ENCODE results near the gene CNTLN.

CNTLN gene, protein sequence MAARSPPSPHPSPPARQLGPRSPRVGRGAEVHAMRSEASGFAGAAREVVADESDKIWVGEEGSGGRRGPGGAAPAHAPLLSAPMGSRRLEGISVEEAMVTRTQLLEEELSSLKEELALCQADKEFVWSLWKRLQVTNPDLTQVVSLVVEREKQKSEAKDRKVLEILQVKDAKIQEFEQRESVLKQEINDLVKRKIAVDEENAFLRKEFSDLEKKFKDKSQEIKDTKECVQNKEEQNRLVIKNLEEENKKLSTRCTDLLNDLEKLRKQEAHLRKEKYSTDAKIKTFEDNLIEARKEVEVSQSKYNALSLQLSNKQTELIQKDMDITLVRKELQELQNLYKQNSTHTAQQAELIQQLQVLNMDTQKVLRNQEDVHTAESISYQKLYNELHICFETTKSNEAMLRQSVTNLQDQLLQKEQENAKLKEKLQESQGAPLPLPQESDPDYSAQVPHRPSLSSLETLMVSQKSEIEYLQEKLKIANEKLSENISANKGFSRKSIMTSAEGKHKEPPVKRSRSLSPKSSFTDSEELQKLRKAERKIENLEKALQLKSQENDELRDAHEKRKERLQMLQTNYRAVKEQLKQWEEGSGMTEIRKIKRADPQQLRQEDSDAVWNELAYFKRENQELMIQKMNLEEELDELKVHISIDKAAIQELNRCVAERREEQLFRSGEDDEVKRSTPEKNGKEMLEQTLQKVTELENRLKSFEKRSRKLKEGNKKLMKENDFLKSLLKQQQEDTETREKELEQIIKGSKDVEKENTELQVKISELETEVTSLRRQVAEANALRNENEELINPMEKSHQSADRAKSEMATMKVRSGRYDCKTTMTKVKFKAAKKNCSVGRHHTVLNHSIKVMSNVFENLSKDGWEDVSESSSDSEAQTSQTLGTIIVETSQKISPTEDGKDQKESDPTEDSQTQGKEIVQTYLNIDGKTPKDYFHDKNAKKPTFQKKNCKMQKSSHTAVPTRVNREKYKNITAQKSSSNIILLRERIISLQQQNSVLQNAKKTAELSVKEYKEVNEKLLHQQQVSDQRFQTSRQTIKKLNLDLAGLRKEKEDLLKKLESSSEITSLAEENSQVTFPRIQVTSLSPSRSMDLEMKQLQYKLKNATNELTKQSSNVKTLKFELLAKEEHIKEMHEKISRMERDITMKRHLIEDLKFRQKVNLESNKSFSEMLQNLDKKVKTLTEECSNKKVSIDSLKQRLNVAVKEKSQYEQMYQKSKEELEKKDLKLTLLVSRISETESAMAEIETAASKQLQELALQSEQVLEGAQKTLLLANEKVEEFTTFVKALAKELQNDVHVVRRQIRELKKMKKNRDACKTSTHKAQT (N-terminal part only)

GRCh38 chr9:17134396-17135294 is at the start of gene CNTLN:
CNTLN (plus strand) TSS chr9:17135040; CDS start chr9:17135066, 26 bp downstream.
- DNase-seq: peak; percentile 63

DNA sequence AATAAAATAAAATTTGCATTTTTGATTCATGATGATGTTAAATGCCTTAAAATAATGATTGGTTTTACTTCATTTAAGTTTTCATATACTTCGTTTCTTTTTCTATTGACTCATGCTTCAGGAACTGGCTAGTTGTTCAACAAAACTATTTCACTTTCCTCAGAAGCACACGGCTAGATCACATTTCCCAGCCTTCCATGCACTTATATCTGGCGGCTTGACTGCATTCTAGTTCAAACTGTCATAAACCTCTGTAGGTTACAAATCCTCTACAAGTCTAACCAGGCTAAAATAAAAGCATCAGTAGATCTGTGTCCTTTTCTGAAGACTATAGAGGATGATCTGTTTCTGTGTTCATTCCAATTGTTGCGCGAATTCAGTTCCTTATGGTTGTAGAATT is 46.3 kb upstream of the CNTLN start:
- no peak for DNase-seq

GRCh38 chr9:17090041-17090440 is 44.8 kb upstream of the CNTLN start:
- no peak for DNase-seq

DNA sequence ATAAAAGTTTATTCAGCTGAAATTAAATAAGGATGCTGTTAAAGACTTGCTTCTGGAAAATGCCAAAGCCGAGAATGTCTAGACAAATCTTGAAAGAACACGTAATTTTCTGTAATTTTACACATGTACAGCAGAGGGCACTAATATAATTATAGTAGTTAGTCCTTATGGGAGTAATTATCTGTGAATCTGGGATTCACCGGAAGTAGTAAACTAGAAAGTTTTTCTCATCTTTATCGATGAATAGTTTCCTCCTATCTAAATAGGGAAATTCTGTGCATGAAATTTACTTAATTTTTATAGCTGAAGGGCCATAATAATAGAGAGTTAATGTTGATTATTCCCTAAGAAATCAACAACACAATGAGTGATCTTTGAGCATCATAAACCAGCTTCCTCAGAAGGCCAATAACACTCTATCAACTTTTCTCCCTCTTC is 18.4 kb upstream of the CNTLN start:
- DNase-seq: peak; percentile 75

- no peak for DNase-seq
Measured at GRCh38 chr9:17117372-17117771, 17.5 kb upstream of the CNTLN start.

DNA sequence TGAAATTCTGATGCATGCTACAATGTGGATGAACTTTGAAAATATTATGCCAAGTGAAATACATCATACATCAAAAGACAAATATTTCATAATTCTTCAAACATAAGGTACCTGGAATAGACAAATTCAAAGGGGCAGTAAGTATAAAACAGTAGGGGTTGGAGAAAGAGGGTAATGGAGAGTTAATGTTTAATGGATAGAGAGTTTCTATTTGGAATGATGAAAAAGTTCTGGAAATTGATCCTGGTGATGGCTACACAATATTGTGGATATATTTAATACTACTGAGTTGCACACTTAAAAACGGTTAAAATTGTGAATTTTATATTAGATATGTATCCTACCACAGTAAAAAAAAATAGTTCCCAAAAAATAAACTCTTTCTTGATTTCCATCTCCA is 14.6 kb upstream of the CNTLN start:
- DNase-seq: no peak

DNA sequence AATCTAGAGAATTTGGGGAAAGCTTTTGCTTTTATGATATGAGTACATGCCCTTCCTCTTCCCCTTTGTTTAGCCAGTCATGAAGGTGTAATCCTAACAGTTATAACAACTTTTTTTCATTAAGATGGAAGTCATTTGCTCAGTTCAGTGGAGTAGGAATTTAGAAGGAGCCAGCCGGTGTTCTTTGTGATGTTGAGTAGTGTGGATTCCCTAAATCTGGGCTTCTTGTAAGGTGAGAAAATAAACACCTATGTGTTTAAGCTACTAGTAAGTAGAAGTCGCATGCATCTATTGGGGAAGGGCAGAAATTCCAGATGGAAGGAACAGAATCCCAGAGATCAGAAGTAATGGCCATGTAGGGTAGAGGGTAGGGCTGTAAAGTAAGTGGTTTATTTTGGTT is 13.6 kb upstream of the CNTLN start:
- DNase-seq: no peak

GRCh38 chr9:17130291-17130690 is 4.5 kb upstream of the CNTLN start:
- no peak for DNase-seq

- DNase-seq: no peak
Measured at GRCh38 chr9:17130725-17131124, 4.1 kb upstream of the CNTLN start.

GRCh38 chr9:17131494-17131893 is 3.3 kb upstream of the CNTLN start:
- DNase-seq: no peak

DNA sequence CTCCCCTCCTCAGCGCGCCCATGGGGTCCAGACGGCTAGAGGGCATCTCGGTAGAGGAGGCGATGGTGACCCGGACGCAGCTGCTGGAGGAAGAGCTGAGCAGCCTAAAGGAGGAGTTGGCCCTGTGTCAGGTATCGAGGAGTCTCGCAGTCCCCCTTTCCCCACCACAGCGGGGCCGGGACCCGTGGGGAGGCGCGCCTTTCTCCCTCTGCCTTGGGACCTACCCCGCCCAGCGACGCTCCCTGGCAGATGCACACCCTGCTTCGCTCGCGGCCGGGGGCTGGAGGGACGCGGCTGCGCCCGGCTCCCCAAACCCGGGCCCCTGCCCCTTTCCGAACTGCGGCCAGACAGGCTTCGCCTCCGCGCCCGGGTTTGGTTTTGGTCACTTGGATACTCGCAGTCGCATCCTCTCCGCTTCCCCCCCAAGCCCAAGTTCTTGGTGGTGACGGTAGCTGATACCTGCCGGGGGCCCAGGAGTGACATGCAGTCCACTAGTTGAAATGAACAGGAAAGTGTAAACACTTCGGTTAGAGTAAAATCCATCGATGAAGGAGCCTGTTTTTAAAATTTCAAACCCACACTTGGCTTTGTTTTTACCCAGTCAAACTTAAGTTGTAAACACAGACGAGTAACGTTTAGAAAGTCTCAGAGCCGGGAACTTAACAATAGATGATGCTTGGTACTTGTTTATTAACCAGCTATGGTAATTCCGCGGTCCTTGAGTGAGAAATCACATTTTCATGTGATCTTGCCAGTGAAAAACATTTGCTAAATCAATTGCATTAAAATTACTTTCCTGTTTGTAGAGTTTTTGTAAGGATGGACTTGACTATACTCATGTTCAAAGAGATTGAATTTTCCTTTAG is 688 bp downstream of the CNTLN start:
- peak; percentile 41 for DNase-seq

- DNase-seq: no peak
Measured at GRCh38 chr9:17137566-17137965, 2.7 kb downstream of the CNTLN start.

- DNase-seq: no peak
Measured at GRCh38 chr9:17138503-17138902, 3.7 kb downstream of the CNTLN start.

- DNase-seq: no peak
Measured at GRCh38 chr9:17140418-17140817, 5.6 kb downstream of the CNTLN start.

DNA sequence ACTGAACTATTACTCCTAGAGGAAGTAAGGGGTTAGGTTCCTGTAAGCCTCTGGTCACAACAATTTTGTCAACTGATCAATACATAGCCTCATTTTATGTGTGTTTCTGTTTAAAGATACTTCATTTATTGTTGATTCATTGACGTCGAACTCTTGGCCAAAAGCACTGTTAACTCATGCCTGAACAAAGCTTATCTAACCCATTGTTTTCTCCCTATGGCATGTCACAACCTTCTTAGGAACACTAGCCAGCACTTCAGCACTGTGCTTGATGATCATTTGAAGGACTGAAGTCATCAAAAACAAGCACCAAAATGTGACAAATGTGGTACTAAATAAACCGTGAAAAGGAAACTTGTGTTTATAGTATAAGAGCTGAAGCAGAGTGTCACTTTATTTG is 13.5 kb downstream of the CNTLN start:
- DNase-seq: no peak

DNA sequence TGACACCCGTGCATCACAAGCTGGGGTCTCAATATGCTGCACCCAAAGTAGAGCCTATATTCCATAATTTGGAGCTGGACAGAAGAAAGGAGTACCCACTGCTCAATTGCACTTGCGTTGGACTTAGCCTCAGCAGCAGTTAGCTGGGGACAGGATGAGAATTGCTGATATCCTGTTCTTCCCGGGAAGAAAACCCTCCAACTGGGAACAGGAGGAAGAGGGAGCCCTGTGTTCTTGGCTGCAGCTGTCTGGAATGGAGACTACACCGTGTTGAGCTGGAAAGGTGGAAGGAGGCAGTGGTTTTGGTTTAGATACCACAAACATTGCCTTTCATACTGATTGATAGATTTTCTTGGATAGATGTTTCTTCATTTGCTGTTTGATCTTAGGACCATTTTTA is 24.6 kb downstream of the CNTLN start:
- DNase-seq: no peak

- DNase-seq: no peak
Measured at GRCh38 chr9:17160327-17160726, 25.5 kb downstream of the CNTLN start.

DNA sequence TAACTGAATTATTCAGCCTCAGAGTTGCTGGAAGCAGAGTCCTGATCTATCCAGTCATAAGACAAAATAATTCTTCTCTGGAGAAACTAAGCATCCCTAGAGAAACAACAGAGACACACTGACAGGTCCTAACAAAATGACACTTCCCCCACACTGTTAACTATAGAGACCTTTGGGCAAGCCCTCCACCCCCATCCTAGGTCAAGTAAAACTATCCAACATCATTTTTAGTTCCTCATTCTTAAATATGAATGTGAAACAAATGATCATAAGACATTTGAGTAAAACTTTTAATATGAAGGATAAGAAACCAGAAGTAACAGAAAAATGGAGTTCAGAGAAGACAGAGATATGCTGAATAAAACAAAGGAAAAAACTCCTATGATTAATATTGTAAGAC is 30.9 kb downstream of the CNTLN start:
- no peak for DNase-seq

DNA sequence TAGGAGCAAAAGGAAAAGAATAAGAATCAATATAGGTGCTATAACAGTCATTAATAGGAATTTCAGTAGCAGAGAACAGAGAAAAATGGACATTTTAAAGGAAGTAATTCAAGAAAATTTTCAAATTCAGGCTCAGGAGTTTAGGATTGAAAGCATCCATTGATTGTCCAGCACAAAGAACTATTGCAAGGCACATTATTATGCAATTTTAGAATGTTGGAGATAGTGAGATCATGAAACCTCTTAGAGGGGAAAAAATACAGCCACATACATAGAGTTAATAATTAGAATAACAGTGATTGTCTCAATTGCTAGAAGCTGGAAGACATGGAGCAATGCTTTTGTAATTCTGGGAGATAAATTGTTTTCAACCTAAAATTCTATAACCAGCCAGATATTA is 31.5 kb downstream of the CNTLN start:
- DNase-seq: no peak

DNA sequence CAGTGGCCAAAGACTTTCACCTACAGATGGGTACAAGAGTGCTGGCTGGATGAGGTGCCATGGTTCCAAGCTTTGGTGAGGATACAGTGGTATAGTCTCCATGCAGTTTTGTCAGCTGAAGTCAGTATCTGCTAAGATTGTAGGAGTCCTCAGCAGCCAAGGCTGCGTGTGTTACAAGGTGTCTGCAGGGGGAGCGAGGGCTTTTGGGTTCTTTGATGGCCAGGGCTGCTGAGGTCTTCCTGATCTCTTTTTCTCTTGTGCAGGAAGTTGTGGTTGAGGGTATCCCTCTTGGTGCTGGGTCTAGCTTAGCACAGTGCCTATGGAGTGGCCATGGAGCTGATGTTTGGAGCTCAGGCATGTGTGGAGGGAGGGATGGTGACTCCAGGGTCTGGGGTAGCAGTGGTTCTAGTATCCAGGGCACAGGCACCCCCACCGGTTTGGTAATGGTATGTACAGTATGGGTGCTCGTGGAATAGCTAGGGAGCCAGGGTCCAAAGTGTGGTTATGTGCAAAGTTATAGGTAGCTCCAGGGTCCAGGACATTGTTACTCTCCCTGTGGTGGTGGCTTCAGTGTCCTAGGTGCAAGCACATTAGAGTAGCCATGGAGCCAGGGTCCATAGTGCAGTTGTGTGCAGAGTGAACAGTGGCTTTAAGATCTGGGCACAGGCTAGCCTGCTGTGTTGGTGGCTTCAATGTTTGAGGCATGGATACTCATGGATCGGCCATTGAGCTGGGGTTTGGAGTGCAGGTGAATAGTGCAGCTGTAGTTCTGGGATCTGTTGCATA is 36.7 kb downstream of the CNTLN start:
- no peak for DNase-seq

Measured in kidney glomerular epithelial cell (primary cell).